A673 (cell line): ENCODE measurements around the gene GATAD2B. TPM values are rescaled to one million over a fixed set of nuclear protein-coding genes. Genes with fewer than 3 reads are reported as not detected.
A peak's percentile ranks its signal among the peaks of the same experiment; 100 is the strongest.
"Not testable (repeated sequence)": the region's sequence is repeated elsewhere in the genome, so short reads cannot be mapped to it uniquely, and the experiment has no call there.

Experiments
- BruUV-seq: library from RNA; stranded (reverse); fragments of 400-500 nt; replicated peaks from 2 replicates; lab custom pipeline; 2021; lab: Mats Ljungman, UMichigan
- CTCF ChIA-PET: fragments of 300-600 bp; sonication (Branson Sonifier 250); formaldehyde crosslinking; loops from one replicate; lab custom pipeline; 2022; ENCODE audit warnings: antibody characterized with exemption; lab: Charles Lee
- POLR2A ChIA-PET: fragments of 300-600 bp; sonication (Branson Sonifier 250); formaldehyde crosslinking; loops from one replicate; lab custom pipeline; 2022; ENCODE audit warnings: antibody characterized with exemption; ENCODE audit not compliant: low non-redundant PET; lab: Charles Lee
- DNase-seq: peaks from one replicate; pipeline ENCODE4 v3.0.0-alpha.2; 2015; ENCODE audit warnings: low spot score
- H3K27ac ChIP-seq: fragments of 200-600 bp; sonication (generic); 2 replicates; pipeline ENCODE4 v1.5.1; 2016; ENCODE audit warnings: mixed run types, low read depth, mild to moderate bottlenecking, mixed read lengths, antibody characterized with exemption, low read length; ENCODE audit not compliant: poor library complexity, severe bottlenecking
- H3K27me3 ChIP-seq: fragments of 200-600 bp; sonication (generic); replicated peaks from 2 replicates; pipeline ENCODE4 v1.6.1; 2017; ENCODE audit warnings: mixed run types, low read depth, mild to moderate bottlenecking, mixed read lengths, antibody characterized with exemption, low read length; ENCODE audit not compliant: insufficient read depth, poor library complexity
- H3K36me3 ChIP-seq: fragments of 200-600 bp; sonication (generic); 2 replicates; pipeline ENCODE4 v1.6.1; 2016; ENCODE audit warnings: mixed run types, mild to moderate bottlenecking, mixed read lengths, antibody characterized with exemption, low read length; ENCODE audit not compliant: insufficient read depth, poor library complexity, severe bottlenecking
- H3K4me1 ChIP-seq: fragments of 200-600 bp; sonication (generic); 2 replicates; pipeline ENCODE4 v1.6.1; 2017; ENCODE audit warnings: mixed run types, mild to moderate bottlenecking, mixed read lengths, antibody characterized with exemption, low read length; ENCODE audit not compliant: insufficient read depth, poor library complexity, severe bottlenecking
- H3K4me3 ChIP-seq: fragments of 200-600 bp; sonication (generic); 2 replicates; pipeline ENCODE4 v1.5.1; 2016; ENCODE audit warnings: low read depth, mixed run types, mild to moderate bottlenecking, mixed read lengths, low read length; ENCODE audit not compliant: poor library complexity, severe bottlenecking
- H3K9me3 ChIP-seq: fragments of 200-600 bp; sonication (generic); 2 replicates; pipeline ENCODE4 v1.6.1; 2016; ENCODE audit warnings: mixed run types, low read depth, mild to moderate bottlenecking, mixed read lengths, antibody characterized with exemption, low read length; ENCODE audit not compliant: poor library complexity, severe bottlenecking
- CTCF ChIP-seq: fragments of 300-800, 200-600 bp; sonication (generic); conservative IDR thresholded peaks from 2 replicates; pipeline ENCODE4 v1.5.1; 2017; ENCODE audit warnings: low read depth, mild to moderate bottlenecking, antibody characterized with exemption, low read length, moderate library complexity, mixed read lengths
- EZH2 ChIP-seq: fragments of 200-600 bp; sonication (generic); IDR thresholded peaks from 2 replicates; pipeline ENCODE4 v1.6.1; 2017; ENCODE audit warnings: borderline replicate concordance, low read depth, mild to moderate bottlenecking, mixed read lengths, antibody characterized with exemption, low read length; ENCODE audit not compliant: poor library complexity, severe bottlenecking
- intact Hi-C: fragments of 100-400 bp; cut with micrococcal nuclease; formaldehyde crosslinking; loops from one replicate; pipeline ENCODE4 v1.10.0; 2022; ENCODE audit not compliant: unreplicated experiment
- total RNA-seq: library from RNA; stranded (reverse); gene quantifications from 2 replicates; pipeline ENCODE4 v1.2.3, GENCODE V29; 2021

Gene GATAD2B
- total RNA-seq, 1 experiment from 2014 or later, result 58.8 TPM

- ChIA-PET CTCF (interaction anchor here (0.6 to 1.0 kb wide), 2 partner anchors 93 to 161 kb away, joined by 3 to 4 read pairs; no protein-coding TSS in a partner anchor), POLR2A (no interaction called here)
- peaks cover 2% of the 10 kb centered on the region for H3K36me3 ChIP-seq
- H3K9me3 ChIP-seq, result no peaks in the 10 kb centered on the region
- H3K27ac ChIP-seq, result peak overlapping the region; percentile 32
- intact Hi-C loops, result loop anchor here (2.0 to 5.0 kb wide), 2 partner anchors 67 to 98 kb away; partner anchors contain the start of gene RAB13
- peak; percentile 32; the same call in 1 of the 2 replicates for TF ChIP-seq CTCF
- no peak for TF ChIP-seq EZH2
- H3K4me3 ChIP-seq, result peak overlapping the region; percentile 75
- BruUV-seq, result no TSS peak
- no peaks in the 10 kb centered on the region for H3K27me3 ChIP-seq
- DNase-seq, result peak; percentile 37
- H3K4me1 ChIP-seq, result peaks cover 27% of the 10 kb centered on the region
These were observed 2.6 kb downstream of the GATAD2B start for GRCh38 chr1:153919876-153920852.

GRCh38 chr1:153916297-153916696 is 6.5 kb downstream of the GATAD2B start:
- intact Hi-C loops, result no loop called here
- ChIA-PET POLR2A (no interaction called here), CTCF (no interaction called here)
- H3K9me3 ChIP-seq, result no peaks in the 10 kb centered on the region
- no peak overlapping the region for H3K4me3 ChIP-seq
- H3K4me1 ChIP-seq, result peaks cover 18% of the 10 kb centered on the region
- no peak for DNase-seq
- no peaks in the 10 kb centered on the region for H3K27me3 ChIP-seq
- H3K27ac ChIP-seq, result no peak overlapping the region
- H3K36me3 ChIP-seq, result peaks cover 2% of the 10 kb centered on the region
- BruUV-seq, result no TSS peak
- TF ChIP-seq CTCF (no peak), EZH2 (no peak)

- Histone ChIP-seq H3K4me1 (no peaks in the 10 kb centered on the region), H3K9me3 (no peaks in the 10 kb centered on the region), H3K36me3 (peaks cover 2% of the 10 kb centered on the region), H3K27me3 (no peaks in the 10 kb centered on the region), H3K4me3 (no peak overlapping the region), H3K27ac (no peak overlapping the region)
- BruUV-seq, result no TSS peak
- ChIA-PET CTCF (no interaction called here), POLR2A (interaction anchor here (0.8 kb wide), 1 partner anchor 384 kb away, joined by 3 read pairs; no protein-coding TSS in a partner anchor)
- no peak for DNase-seq
- TF ChIP-seq EZH2, result no peak
- intact Hi-C loops, result no loop called here
These were observed 10.4 kb downstream of the GATAD2B start for GRCh38 chr1:153912349-153912748.

- H3K9me3 ChIP-seq, H3K4me3 ChIP-seq, DNase-seq, CTCF ChIA-PET, H3K27me3 ChIP-seq, H3K36me3 ChIP-seq, H3K4me1 ChIP-seq, POLR2A ChIA-PET, BruUV-seq, H3K27ac ChIP-seq, intact Hi-C loops: not testable (repeated sequence)
These were observed 12.2 kb downstream of the GATAD2B start for GRCh38 chr1:153910560-153910959.
